Naive B cell (primary cell): Measurements from ENCODE around the gene NKIRAS1. TPM values are rescaled to one million over a fixed set of nuclear protein-coding genes. Genes with fewer than 3 reads are reported as not detected.
A peak's percentile ranks its signal among the peaks of the same experiment; 100 is the strongest.

Source experiments
- ATAC-seq, 2 donors: fragments of 150-1000 bp; cut with Tn5 transposase; 2 replicates each; pipeline ENCODE4 v1.10.0; 2021; ENCODE audit warnings: low read depth in 2 of 2, mild to moderate bottlenecking in 2 of 2, moderate library complexity in 2 of 2
- DNase-seq: peaks from one replicate; pipeline ENCODE4 v3.0.0; 2022
- H3K27ac Mint-ChIP-seq, 6 donors: one replicate each; pipeline ENCODE4 v1.8.0; 2020 to 2022; ENCODE audit warnings: mild to moderate bottlenecking in 6 of 6, mixed read lengths in 6 of 6, moderate library complexity in 5 of 6, inconsistent platforms in 2 of 6
- H3K27me3 Mint-ChIP-seq, 3 donors: one replicate each; pipeline ENCODE4 v1.8.0; 2021 to 2022; ENCODE audit warnings: mixed read lengths in 3 of 3, mild to moderate bottlenecking in 1 of 3
- H3K36me3 Mint-ChIP-seq, 2 donors: one replicate each; pipeline ENCODE4 v1.8.0; 2020 to 2022; ENCODE audit warnings: mixed read lengths in 2 of 2, inconsistent platforms in 1 of 2, mild to moderate bottlenecking in 1 of 2
- H3K4me1 Mint-ChIP-seq, 3 donors: one replicate each; pipeline ENCODE4 v1.8.0; 2020 to 2022; ENCODE audit warnings: mixed read lengths in 3 of 3, inconsistent platforms in 1 of 3, mild to moderate bottlenecking in 1 of 3, moderate library complexity in 1 of 3
- H3K4me3 Mint-ChIP-seq, 8 donors: one replicate each; pipeline ENCODE4 v1.8.0; 2020 to 2022; ENCODE audit warnings: mild to moderate bottlenecking in 8 of 8, mixed read lengths in 8 of 8, moderate library complexity in 8 of 8, inconsistent platforms in 2 of 8
- H3K9me3 Mint-ChIP-seq, 7 donors: one replicate each; pipeline ENCODE4 v1.8.0; 2020 to 2022; ENCODE audit warnings: mixed read lengths in 7 of 7, mild to moderate bottlenecking in 5 of 7, inconsistent platforms in 2 of 7, moderate library complexity in 1 of 7
- polyA plus RNA-seq, 6 donors: library from polyadenylated mRNA; unstranded; fragments of 300-500 nt; fragmentation: Illumina TruSeq; gene quantifications; one replicate each; pipeline ENCODE4 v1.2.3, GENCODE V29; 2021; ENCODE audit warnings: low read depth in 6 of 6

Gene NKIRAS1
- polyA plus RNA-seq: 1 to 10 TPM; 5.2 to 7.9 (median 6.2) TPM

DNA sequence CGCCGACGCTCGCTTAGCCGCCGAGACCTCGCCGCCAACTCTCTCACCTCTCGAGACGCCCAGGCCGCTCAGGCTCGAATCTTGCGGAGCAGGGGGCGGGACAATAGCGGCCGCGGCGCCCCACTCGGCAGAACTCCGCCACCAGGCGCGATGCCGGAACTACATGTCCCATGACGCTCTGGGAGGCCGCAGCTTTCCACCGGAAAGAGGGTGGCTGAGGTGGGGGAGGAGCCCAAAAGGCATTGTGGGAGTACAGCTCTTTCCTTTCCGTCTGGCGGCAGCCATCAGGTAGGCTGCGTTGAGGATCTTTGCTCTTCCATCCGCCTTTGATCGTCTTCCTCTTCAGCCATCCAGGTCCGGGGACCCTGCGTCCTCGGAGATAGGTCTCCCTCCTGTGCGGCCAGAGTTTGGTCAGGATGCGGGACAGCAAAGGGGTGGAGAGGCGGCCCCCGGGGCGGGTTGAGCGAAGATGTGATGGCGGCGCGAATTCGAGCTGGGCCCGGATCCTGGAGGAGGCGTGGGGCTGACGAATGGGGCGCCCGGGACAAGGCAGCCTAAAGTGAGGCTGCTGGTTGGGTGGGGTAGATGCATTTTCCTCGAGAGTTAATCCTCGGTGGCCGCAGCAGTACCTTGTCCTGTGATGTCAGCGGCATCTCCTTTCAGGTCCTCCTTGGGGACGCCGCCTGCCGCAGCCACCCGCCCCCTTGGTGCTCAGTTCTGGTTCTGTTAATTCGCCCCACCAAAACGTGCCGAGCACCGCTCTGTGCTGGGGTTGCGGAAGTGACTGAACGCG lies at the start of gene NKIRAS1, which contains the start of gene RPL15:
Gene NKIRAS1, minus strand, starts transcription at position 105 of the 793 bp plus-strand sequence. CDS start 6,086 bp downstream, outside the sequence.
Gene RPL15, plus strand, starts transcription at position 247 of the 793 bp plus-strand sequence. CDS start 728 bp downstream, outside the sequence.
- ATAC-seq: peak; percentile 85 to 86
- no peaks in the 10 kb centered on the region for H3K27me3 Mint-ChIP-seq
- H3K36me3 Mint-ChIP-seq: peaks cover 0 to 27% of the 10 kb centered on the region in 2 donors
- no peaks in the 10 kb centered on the region for H3K9me3 Mint-ChIP-seq
- peak within 1 kb of the TSS; percentile 92 to 100 (median 99) for H3K4me3 Mint-ChIP-seq
- peak within 1 kb of the TSS; percentile 96 to 99 (median 98) for H3K27ac Mint-ChIP-seq
- DNase-seq: peak; percentile 97
- peaks cover 28 to 62% (median 45%) of the 10 kb centered on the region in 3 donors for H3K4me1 Mint-ChIP-seq

DNA sequence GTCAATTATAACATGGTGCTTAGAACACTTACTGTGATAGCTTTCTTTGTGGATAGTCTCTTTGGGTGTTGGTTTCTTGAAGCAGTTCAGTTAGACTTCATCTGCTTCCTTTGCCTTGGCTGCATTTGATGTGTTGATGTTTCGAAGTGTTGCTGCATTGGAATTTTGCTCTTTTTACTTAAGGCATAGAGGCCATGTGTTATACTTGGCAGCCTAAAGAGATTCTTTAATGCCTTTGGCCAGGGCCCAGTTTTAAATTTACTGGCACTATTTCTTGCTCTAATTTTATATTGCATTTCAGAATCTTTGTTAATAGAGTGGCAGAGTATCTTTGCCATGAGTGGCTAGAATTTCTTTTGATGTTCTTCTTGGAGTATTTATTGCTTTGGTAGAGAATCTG lies 49.5 kb upstream of the NKIRAS1 start:
- DNase-seq (no peak), ATAC-seq (no peak)
- no peaks in the 10 kb centered on the region for H3K27me3 Mint-ChIP-seq
- H3K4me1 Mint-ChIP-seq: peaks cover 0 to 4% (median 2%) of the 10 kb centered on the region in 3 donors
- no peaks in the 10 kb centered on the region for H3K9me3 Mint-ChIP-seq
- H3K4me3 Mint-ChIP-seq: no peak overlapping the region
- H3K27ac Mint-ChIP-seq: peak overlapping the region in 1 of 6 donors; percentile 47
- peaks cover 43% of the 10 kb centered on the region in 2 donors for H3K36me3 Mint-ChIP-seq

DNA sequence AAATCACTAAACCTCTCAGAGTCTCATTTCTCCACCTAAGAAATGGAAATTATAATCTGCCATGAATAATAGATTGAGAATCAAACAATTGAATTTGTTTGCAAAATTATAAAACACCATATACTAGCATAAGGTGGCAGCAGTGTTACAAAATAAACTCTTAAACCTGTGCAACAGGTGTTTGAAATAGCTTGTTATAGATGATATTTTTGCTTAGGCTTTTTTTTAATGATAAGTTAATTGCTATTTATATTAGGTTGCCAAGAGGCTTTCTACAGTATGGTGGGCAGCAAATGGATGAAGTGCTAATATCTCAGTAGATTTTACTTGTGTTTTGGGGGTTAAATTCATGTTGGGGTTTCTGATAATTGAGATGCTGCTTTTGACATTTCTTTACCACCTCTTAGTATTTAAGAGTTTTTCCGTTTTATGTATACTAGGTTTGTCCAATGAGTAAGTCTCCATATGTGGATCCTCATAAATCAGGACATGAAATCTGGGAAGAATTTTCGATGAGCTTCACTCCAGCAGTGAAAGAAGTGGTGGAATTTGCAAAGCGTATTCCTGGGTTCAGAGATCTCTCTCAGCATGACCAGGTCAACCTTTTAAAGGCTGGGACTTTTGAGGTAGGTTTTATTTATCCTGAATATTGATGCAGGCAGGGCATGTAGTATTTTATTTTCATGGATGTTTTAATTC lies 47.9 kb upstream of the NKIRAS1 start:
- DNase-seq (no peak), ATAC-seq (no peak)
- H3K27me3 Mint-ChIP-seq: no peaks in the 10 kb centered on the region
- peak overlapping the region in 1 of 6 donors; percentile 17 for H3K27ac Mint-ChIP-seq
- no peak overlapping the region for H3K4me3 Mint-ChIP-seq
- H3K9me3 Mint-ChIP-seq: no peaks in the 10 kb centered on the region
- H3K4me1 Mint-ChIP-seq: peaks cover under 1 to 4% (median 2%) of the 10 kb centered on the region in 3 donors
- peaks cover 39 to 48% of the 10 kb centered on the region in 2 donors for H3K36me3 Mint-ChIP-seq

DNA sequence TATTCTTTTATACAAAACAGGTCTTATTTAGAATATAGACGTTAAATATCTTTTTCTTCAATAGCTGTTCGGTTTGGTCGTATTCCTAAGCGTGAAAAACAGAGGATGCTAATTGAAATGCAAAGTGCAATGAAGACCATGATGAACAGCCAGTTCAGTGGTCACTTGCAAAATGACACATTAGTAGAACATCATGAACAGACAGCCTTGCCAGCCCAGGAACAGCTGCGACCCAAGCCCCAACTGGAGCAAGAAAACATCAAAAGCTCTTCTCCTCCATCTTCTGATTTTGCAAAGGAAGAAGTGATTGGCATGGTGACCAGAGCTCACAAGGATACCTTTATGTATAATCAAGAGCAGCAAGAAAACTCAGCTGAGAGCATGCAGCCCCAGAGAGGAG lies 45.1 kb upstream of the NKIRAS1 start:
- H3K4me1 Mint-ChIP-seq: peaks cover 4 to 9% (median 7%) of the 10 kb centered on the region in 3 donors
- no peak for DNase-seq
- H3K4me3 Mint-ChIP-seq: no peak overlapping the region
- ATAC-seq: no peak
- H3K27me3 Mint-ChIP-seq: no peaks in the 10 kb centered on the region
- H3K36me3 Mint-ChIP-seq: peaks cover 26 to 43% of the 10 kb centered on the region in 2 donors
- no peaks in the 10 kb centered on the region for H3K9me3 Mint-ChIP-seq
- peak overlapping the region in 2 of 6 donors; percentile 5 to 32 for H3K27ac Mint-ChIP-seq

DNA sequence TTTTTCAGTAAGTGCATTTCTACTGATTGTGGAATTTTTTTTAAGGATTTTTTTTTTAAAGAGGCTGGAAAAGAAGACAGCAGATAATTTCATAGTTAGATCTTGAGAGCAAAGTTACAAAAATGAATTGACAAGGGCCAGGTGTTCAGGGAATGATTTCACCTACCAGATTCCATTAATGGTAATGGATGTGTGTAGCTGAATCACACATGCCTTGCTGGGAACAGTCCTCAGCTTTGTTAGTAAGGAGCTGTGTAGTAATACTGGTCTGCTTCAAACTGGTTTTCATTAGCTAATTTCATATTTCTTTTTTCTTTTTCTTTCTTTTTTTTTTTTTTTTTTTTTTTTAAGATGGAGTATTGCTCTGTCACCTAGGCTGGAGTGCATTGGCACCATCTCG lies 44.3 kb upstream of the NKIRAS1 start:
- H3K36me3 Mint-ChIP-seq: peaks cover 30 to 50% of the 10 kb centered on the region in 2 donors
- H3K27me3 Mint-ChIP-seq: no peaks in the 10 kb centered on the region
- no peaks in the 10 kb centered on the region for H3K9me3 Mint-ChIP-seq
- no peak overlapping the region for H3K4me3 Mint-ChIP-seq
- peaks cover 4 to 11% (median 9%) of the 10 kb centered on the region in 3 donors for H3K4me1 Mint-ChIP-seq
- H3K27ac Mint-ChIP-seq: no peak overlapping the region
- DNase-seq (no peak), ATAC-seq (no peak)

DNA sequence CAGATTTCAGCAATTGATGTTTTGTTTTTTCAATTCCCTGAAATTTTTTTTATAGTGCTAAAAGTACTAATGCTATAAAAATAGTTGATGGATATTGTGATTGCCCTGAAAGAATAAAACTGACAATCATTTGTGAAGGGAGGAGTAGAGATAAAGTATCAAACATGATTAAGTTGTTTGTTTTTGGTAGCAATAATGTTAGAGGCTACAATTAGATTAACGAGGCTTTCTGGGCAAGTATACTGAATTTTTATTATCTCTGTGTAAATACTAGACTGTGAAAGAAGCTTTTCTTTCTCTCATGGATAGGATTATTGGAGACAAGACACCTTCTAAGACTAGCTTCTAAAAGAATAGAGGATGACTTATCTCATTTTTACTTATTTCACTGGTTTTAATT lies 43.9 kb upstream of the NKIRAS1 start:
- Mint-ChIP-seq H3K27me3 (no peaks in the 10 kb centered on the region), H3K9me3 (no peaks in the 10 kb centered on the region), H3K4me3 (no peak overlapping the region), H3K36me3 (peaks cover 26 to 51% of the 10 kb centered on the region in 2 donors), H3K27ac (peak overlapping the region in 2 of 6 donors; percentile 6 to 26), H3K4me1 (peaks cover 4 to 9% (median 7%) of the 10 kb centered on the region in 3 donors)
- ATAC-seq (no peak), DNase-seq (no peak)

DNA sequence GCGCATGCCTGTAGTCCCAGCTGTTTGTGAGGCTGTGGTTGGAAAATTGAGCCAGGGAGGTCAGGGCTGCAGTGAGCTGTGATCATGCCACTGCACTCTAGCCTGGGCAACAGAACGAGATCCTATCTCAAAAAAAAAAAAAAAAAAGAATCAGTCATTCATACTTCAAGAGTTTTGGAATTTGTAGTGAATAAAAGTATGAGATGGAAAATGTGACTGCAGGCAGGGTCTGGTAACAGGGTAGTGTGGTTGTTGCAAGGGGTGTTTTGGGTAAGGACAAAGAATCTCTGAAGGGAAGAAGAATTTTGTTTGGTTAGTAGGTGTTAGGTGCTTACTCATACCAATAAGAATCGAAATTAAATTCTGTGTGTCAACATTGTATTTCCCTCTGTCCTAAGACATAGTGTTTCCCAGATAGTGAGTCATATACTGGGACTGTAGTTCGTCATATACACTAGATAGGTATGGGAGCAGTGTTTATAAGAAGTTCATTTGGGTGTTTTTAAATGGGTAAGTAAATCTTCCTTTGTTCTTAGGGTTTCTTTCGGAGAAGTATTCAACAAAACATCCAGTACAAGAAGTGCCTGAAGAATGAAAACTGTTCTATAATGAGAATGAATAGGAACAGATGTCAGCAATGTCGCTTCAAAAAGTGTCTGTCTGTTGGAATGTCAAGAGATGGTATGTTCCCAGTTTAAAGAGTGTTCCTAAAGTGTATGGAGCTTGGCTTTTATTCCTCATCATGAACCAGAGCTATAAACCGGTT lies 42.5 kb upstream of the NKIRAS1 start:
- Mint-ChIP-seq H3K4me3 (peak overlapping the region in 1 of 8 donors; percentile 48), H3K27me3 (no peaks in the 10 kb centered on the region), H3K27ac (peak overlapping the region in 3 of 6 donors; percentile 9 to 22 (median 14)), H3K9me3 (no peaks in the 10 kb centered on the region), H3K4me1 (peaks cover 15 to 19% (median 15%) of the 10 kb centered on the region in 3 donors), H3K36me3 (peaks cover 25 to 54% of the 10 kb centered on the region in 2 donors)
- ATAC-seq (no peak), DNase-seq (no peak)

DNA sequence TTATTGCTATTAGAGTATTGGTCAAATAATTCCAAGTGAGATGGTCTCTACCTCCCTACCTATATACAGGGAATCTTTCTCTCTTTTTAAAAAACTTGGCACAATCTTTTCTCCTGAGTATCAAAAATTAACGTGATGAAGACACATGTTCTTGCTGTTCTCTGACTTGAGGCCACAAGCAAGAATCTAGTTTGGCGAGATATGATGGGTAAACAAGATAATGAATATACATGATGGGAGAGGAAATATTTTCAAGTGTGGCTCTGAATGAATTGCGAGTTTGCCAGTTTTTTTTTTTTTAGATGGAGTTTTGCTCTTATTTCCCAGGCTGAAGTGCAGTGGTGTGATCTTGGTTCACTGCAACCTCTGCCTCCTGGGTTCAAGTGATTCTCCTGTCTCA lies 39.9 kb upstream of the NKIRAS1 start:
- H3K36me3 Mint-ChIP-seq: peaks cover 17 to 38% of the 10 kb centered on the region in 2 donors

DNA sequence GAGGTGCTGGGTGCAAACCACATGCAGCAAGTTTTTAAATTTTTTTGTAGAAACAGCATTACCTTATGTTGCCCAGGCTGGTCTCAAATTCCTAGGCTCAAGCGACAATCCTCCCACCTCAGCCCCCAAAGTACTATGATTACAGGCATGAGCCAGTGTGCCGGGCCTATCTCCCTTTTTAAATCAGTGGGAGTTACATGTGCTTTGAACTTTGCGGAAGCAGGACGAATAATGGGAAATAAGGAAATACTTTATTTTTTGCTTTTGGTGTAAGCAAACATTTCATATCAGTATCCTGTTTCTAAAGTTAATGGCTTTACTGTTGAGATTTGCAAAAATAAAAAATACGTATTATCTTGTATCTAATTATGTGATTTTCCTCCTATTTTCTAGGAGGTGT lies 37.4 kb upstream of the NKIRAS1 start:
- Mint-ChIP-seq H3K4me1 (peaks cover 50 to 64% (median 62%) of the 10 kb centered on the region in 3 donors), H3K27ac (peak overlapping the region in 2 of 6 donors; percentile 8 to 54)
- DNase-seq: no peak

More for the DNA sequence above, 39.9 kb upstream of the NKIRAS1 start:
- H3K4me1 Mint-ChIP-seq: peaks cover 35 to 46% (median 39%) of the 10 kb centered on the region in 3 donors
- peaks cover 0 to 5% (median 1%) of the 10 kb centered on the region in 7 donors for H3K9me3 Mint-ChIP-seq
- no peak overlapping the region for H3K4me3 Mint-ChIP-seq
- ATAC-seq: no peak
- DNase-seq: no peak
- no peaks in the 10 kb centered on the region for H3K27me3 Mint-ChIP-seq
- no peak overlapping the region for H3K27ac Mint-ChIP-seq

DNA sequence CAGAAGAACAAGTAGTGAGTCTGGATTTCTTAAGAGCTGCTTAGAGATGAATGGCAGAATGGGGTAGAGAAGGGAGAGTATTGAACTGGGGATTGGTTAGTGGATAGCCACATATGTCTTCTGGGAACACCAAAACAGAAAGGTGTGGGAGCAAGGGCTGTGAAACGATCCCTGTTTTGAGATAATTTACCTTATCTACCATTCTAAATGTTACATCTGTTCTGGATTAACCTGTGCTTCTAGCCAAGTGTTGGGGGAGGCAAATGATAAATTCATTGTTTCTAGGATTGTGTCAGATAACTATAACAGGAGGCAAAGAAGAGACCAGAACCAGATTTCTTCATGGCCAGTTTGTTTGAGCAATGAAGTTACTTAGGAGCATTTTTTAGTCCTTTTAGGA lies 36.7 kb upstream of the NKIRAS1 start:
- ATAC-seq: no peak
- no peak for DNase-seq
- H3K4me3 Mint-ChIP-seq: peak overlapping the region in 7 of 8 donors; percentile 10 to 62 (median 33)
- H3K36me3 Mint-ChIP-seq: peaks cover 15 to 21% of the 10 kb centered on the region in 2 donors
- peak overlapping the region in 1 of 6 donors; percentile 60 for H3K27ac Mint-ChIP-seq
- H3K9me3 Mint-ChIP-seq: peaks cover 0 to 5% (median 1%) of the 10 kb centered on the region in 7 donors
- no peaks in the 10 kb centered on the region for H3K27me3 Mint-ChIP-seq
- H3K4me1 Mint-ChIP-seq: peaks cover 50 to 65% (median 62%) of the 10 kb centered on the region in 3 donors

More for the DNA sequence above, 37.4 kb upstream of the NKIRAS1 start:
- no peak for ATAC-seq
- H3K27me3 Mint-ChIP-seq: no peaks in the 10 kb centered on the region
- H3K4me3 Mint-ChIP-seq: peak overlapping the region in 1 of 8 donors; percentile 28
- peaks cover 15 to 21% of the 10 kb centered on the region in 2 donors for H3K36me3 Mint-ChIP-seq
- H3K9me3 Mint-ChIP-seq: peaks cover 0 to 5% (median 1%) of the 10 kb centered on the region in 7 donors

DNA sequence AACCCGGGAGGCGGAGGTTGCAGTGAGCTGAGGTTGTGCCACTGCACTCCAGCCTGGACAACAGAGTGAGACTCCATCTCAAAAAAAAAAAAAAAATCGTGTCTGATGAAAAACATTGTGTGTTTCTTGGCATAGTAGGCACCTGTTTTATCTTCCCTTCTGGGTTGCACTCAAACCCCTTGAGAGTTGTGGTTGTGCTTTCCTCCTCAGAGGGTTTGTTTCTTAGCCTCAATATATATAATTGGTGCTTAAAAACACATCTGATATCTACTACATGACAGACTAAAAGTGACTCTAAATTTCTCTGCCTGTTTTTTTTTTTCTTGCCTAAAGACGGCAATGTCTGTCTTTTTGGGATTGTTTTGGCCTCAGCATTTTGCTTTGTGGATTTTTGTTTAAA lies 35.9 kb upstream of the NKIRAS1 start:
- Mint-ChIP-seq H3K36me3 (peaks cover 15 to 26% of the 10 kb centered on the region in 2 donors), H3K27ac (peak overlapping the region; percentile 52 to 95 (median 92)), H3K4me1 (peaks cover 54 to 74% (median 68%) of the 10 kb centered on the region in 3 donors), H3K9me3 (peaks cover 0 to 5% (median 1%) of the 10 kb centered on the region in 7 donors), H3K4me3 (peak overlapping the region; percentile 61 to 89 (median 82)), H3K27me3 (no peaks in the 10 kb centered on the region)
- DNase-seq (peak; percentile 76), ATAC-seq (peak; percentile 93)

DNA sequence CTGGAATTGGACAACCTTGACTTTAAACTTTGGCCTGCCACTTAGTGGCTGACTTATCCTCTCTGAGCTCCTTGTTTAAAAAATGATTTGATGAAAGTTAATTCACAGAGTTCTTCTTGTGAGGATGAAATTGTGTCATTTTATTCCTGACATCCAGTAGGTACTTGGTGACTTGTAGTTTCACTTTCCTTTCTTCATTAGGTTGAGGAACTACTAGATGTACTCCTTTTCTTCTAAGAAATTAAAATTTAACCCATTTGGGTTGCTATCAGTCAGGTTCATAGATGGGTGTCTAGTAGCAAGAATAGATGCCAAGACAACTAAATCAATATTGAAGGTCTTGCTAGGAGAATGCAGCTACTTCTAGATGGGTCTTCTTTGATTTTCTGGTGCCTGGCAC lies 33.5 kb upstream of the NKIRAS1 start:
- peak overlapping the region in 5 of 6 donors; percentile 33 to 83 (median 70) for H3K27ac Mint-ChIP-seq
- H3K4me1 Mint-ChIP-seq: peaks cover 57 to 81% (median 75%) of the 10 kb centered on the region in 3 donors
- peak; percentile 29 for DNase-seq

More for the DNA sequence above, 33.5 kb upstream of the NKIRAS1 start:
- H3K36me3 Mint-ChIP-seq: peaks cover 7 to 14% of the 10 kb centered on the region in 2 donors
- peaks cover 0 to 5% (median 1%) of the 10 kb centered on the region in 7 donors for H3K9me3 Mint-ChIP-seq
- ATAC-seq: no peak
- no peaks in the 10 kb centered on the region for H3K27me3 Mint-ChIP-seq
- H3K4me3 Mint-ChIP-seq: peak overlapping the region; percentile 54 to 81 (median 64)
